Hepatocyte (in vitro differentiated cells): ENCODE measurements around the gene PI4KB. TPM values are rescaled to one million over a fixed set of nuclear protein-coding genes. Genes with fewer than 3 reads are reported as not detected.

Source experiments
- DNase-seq: peaks from one replicate; pipeline ENCODE4 v3.0.0-alpha.2; 2016; ENCODE audit warnings: low spot score
- H2AFZ ChIP-seq: fragments of 200-600 bp; sonication (generic); 2 replicates; pipeline ENCODE4 v1.6.0; 2016; ENCODE audit warnings: antibody characterized with exemption, mild to moderate bottlenecking
- H3K27ac ChIP-seq: fragments of 200-600 bp; sonication (generic); 2 replicates; pipeline ENCODE4 v1.5.1; 2016; ENCODE audit warnings: mild to moderate bottlenecking
- H3K27me3 ChIP-seq: fragments of 200-600 bp; sonication (generic); 2 replicates; pipeline ENCODE4 v1.6.1; 2016
- H3K36me3 ChIP-seq: fragments of 200-600 bp; sonication (generic); replicated peaks from 2 replicates; pipeline ENCODE4 v1.5.1; 2016; ENCODE audit warnings: low read depth; ENCODE audit not compliant: insufficient read depth
- H3K4me1 ChIP-seq: fragments of 200-600 bp; sonication (generic); 2 replicates; pipeline ENCODE4 v1.5.1; 2016; ENCODE audit warnings: mild to moderate bottlenecking, moderate library complexity; ENCODE audit not compliant: insufficient read depth
- H3K4me2 ChIP-seq: fragments of 200-600 bp; sonication (generic); 2 replicates; pipeline ENCODE4 v1.6.0; 2016
- H3K4me3 ChIP-seq: fragments of 200-600 bp; sonication (generic); 2 replicates; pipeline ENCODE4 v1.5.1; 2016; ENCODE audit warnings: mild to moderate bottlenecking
- H3K79me2 ChIP-seq: fragments of 200-600 bp; sonication (generic); 2 replicates; pipeline ENCODE4 v1.6.0; 2017; ENCODE audit warnings: mild to moderate bottlenecking
- H3K9me2 ChIP-seq: fragments of 200-600 bp; sonication (generic); replicated peaks from 2 replicates; pipeline ENCODE4 v1.6.0; 2017; ENCODE audit warnings: mild to moderate bottlenecking; ENCODE audit not compliant: insufficient read depth
- H3K9me3 ChIP-seq: fragments of 200-600 bp; sonication (generic); 2 replicates; pipeline ENCODE4 v1.5.1; 2016; ENCODE audit warnings: low read depth, mild to moderate bottlenecking
- H4K20me1 ChIP-seq: fragments of 200-600 bp; sonication (generic); 2 replicates; pipeline ENCODE4 v1.6.0; 2016; ENCODE audit warnings: mild to moderate bottlenecking; ENCODE audit not compliant: insufficient read depth, poor library complexity, severe bottlenecking
- CTCF ChIP-seq: fragments of 200-600 bp; sonication (generic); IDR thresholded peaks from 2 replicates; pipeline ENCODE4 v1.5.1; 2016; ENCODE audit warnings: antibody characterized with exemption, mild to moderate bottlenecking; ENCODE audit not compliant: poor library complexity
- EZH2 ChIP-seq: fragments of 200-600 bp; sonication (generic); IDR thresholded peaks from 2 replicates; pipeline ENCODE4 v1.6.1; 2016; ENCODE audit warnings: antibody characterized with exemption, mild to moderate bottlenecking, borderline replicate concordance
- EZH2phosphoT487 ChIP-seq: fragments of 200-600 bp; sonication (generic); IDR thresholded peaks from one replicate; pipeline ENCODE4 v1.6.1; 2018; ENCODE audit warnings: antibody characterized with exemption, mild to moderate bottlenecking, low read depth, moderate library complexity; ENCODE audit not compliant: unreplicated experiment, severe bottlenecking
- WGBS: methylation state at CpG from one replicate; pipeline ENCODE4 v1.1.6; 2016; ENCODE audit warnings: low lambda C conversion rate; ENCODE audit errors: missing lambda C conversion rate; 5-methylcytosine and 5-hydroxymethylcytosine counted together
- polyA plus RNA-seq: library from polyadenylated mRNA; unstranded; fragments of >200 nt; fragmentation: Nextera tagmentation; extraction: Ambion mirVana; gene quantifications from 2 replicates; pipeline ENCODE4 v1.2.1, GENCODE V29; 2016
- total RNA-seq: library from RNA; depleted of rRNA; stranded (reverse); fragments of >200 nt; gene quantifications from 2 replicates; pipeline ENCODE4 v1.2.3, GENCODE V29; 2014

PI4KB gene
- total and polyA plus RNA-seq, 2 experiments from 2014 or later: 49.9 to 55.1 TPM

GRCh38 chr1:151362308-151363155 is 35.3 kb upstream of the PI4KB start:
- no peak overlapping the region for H3K27ac ChIP-seq
- H3K4me1 ChIP-seq: no peaks in the 10 kb centered on the region
- H3K9me2 ChIP-seq: no peaks in the 10 kb centered on the region
- TF ChIP-seq EZH2: no peak
- no peak for TF ChIP-seq CTCF
- TF ChIP-seq EZH2phosphoT487: no peak
- no peak overlapping the region for H3K4me2 ChIP-seq
- no peaks in the 10 kb centered on the region for H3K79me2 ChIP-seq
- H2AFZ ChIP-seq: no peak overlapping the region
- no peaks in the 10 kb centered on the region for H4K20me1 ChIP-seq
- DNase-seq: no peak
- no peak overlapping the region for H3K4me3 ChIP-seq
- no peaks in the 10 kb centered on the region for H3K9me3 ChIP-seq
- H3K36me3 ChIP-seq: no peaks in the 10 kb centered on the region
- H3K27me3 ChIP-seq: no peaks in the 10 kb centered on the region
- WGBS: 92% methylated on average over 3 of the region's 3 CpGs

GRCh38 chr1:151361883-151362282 is 34.7 kb upstream of the PI4KB start:
- H3K4me1 ChIP-seq: no peaks in the 10 kb centered on the region
- no peaks in the 10 kb centered on the region for H3K27me3 ChIP-seq
- no peak overlapping the region for H3K4me3 ChIP-seq
- DNase-seq: no peak
- H3K36me3 ChIP-seq: no peaks in the 10 kb centered on the region
- no peak overlapping the region for H3K27ac ChIP-seq
- TF ChIP-seq EZH2phosphoT487 (no peak), EZH2 (no peak), CTCF (no peak)
- no peak overlapping the region for H3K4me2 ChIP-seq
- no peaks in the 10 kb centered on the region for H3K79me2 ChIP-seq
- no peaks in the 10 kb centered on the region for H3K9me3 ChIP-seq
- H4K20me1 ChIP-seq: no peaks in the 10 kb centered on the region
- no peak overlapping the region for H2AFZ ChIP-seq
- no peaks in the 10 kb centered on the region for H3K9me2 ChIP-seq

- Histone ChIP-seq H3K9me2 (no peaks in the 10 kb centered on the region), H3K36me3 (no peaks in the 10 kb centered on the region), H2AFZ (no peak overlapping the region), H3K4me1 (no peaks in the 10 kb centered on the region), H3K4me2 (no peak overlapping the region), H3K79me2 (no peaks in the 10 kb centered on the region), H3K27me3 (no peaks in the 10 kb centered on the region), H3K27ac (no peak overlapping the region), H3K9me3 (no peaks in the 10 kb centered on the region), H3K4me3 (no peak overlapping the region), H4K20me1 (no peaks in the 10 kb centered on the region)
- WGBS: 43% methylated on average over 2 of the region's 2 CpGs
- DNase-seq: peak; percentile 3
- no peak for TF ChIP-seq EZH2phosphoT487
- no peak for TF ChIP-seq EZH2
- no peak for TF ChIP-seq CTCF
Observed at GRCh38 chr1:151356696-151357095, 29.5 kb upstream of the PI4KB start.
